GM12873 (cell line): ENCODE data around the gene GRIK5.

Experiments used
- TF ChIP-seq, protein P1 (sequence below): IDR thresholded peaks from 2 replicates; pipeline ENCODE4 v1.5.1; 2012; ENCODE audit warnings: low read depth, mild to moderate bottlenecking, moderate library complexity, low read length, control low read depth; ENCODE audit not compliant: insufficient read depth; ENCODE audit errors: missing control alignments

GRIK5 gene

DNA sequence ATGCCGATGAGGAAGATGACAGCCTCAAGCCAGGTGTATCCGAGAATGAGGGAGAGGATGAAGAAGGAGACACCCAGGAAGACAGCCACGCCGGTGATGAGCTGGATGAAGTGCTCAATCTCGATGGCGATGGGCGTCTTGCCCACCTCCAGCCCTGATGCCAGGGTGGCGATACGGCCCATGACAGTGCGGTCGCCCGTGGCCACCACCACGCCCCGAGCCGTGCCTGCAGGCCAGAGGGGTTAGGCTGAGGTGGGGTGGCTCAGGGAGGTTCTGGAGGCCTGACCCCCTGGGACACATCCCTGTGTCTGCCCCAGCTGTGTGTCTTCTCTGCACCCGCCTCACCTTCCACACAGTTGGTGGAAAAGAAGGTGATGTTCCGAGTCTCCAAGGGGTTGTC is 85.0 kb downstream of the GRIK5 start:
- TF ChIP-seq, protein P1, sequence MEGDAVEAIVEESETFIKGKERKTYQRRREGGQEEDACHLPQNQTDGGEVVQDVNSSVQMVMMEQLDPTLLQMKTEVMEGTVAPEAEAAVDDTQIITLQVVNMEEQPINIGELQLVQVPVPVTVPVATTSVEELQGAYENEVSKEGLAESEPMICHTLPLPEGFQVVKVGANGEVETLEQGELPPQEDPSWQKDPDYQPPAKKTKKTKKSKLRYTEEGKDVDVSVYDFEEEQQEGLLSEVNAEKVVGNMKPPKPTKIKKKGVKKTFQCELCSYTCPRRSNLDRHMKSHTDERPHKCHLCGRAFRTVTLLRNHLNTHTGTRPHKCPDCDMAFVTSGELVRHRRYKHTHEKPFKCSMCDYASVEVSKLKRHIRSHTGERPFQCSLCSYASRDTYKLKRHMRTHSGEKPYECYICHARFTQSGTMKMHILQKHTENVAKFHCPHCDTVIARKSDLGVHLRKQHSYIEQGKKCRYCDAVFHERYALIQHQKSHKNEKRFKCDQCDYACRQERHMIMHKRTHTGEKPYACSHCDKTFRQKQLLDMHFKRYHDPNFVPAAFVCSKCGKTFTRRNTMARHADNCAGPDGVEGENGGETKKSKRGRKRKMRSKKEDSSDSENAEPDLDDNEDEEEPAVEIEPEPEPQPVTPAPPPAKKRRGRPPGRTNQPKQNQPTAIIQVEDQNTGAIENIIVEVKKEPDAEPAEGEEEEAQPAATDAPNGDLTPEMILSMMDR = no peak

DNA sequence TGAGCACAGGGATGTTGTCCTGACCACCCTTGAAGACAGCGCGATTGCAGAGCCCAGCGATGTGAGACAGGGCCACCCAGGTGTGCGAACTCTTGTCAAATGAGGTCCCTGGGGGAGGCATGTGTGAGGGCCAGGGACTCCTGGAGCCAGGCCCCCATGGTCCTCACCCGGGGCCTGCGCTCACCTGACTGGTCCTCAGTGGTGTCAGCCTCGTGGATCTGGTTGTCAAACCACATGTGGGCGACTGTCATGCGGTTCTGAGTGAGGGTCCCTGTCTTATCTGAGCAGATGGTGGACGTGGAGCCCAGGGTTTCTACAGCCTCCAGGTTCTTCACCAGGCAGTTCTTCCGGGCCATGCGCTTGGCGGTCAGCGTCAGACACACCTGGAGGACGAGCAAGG is 88.3 kb downstream of the GRIK5 start:
- TF ChIP-seq, protein P1 = no peak

DNA sequence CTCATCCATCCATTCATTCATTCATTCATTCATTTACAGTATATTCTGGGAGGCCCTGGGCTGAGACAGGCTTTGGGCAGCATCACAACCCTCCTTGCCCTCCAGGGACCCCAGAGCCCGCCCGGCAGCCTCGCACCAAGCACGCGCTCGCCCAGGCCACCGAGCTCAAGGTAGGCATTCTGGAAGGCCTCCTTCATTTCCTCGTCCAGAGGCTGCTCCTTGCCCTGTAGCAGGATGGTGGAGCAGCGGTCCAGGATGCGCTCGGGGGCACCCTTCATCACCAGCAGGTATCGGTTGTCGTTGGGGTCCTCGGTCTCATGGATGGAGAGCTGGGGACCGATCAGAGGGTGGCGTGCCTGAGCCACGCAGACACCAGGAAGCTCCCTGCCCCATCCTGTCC is 91.5 kb downstream of the GRIK5 start:
- TF ChIP-seq, protein P1 = no peak

DNA sequence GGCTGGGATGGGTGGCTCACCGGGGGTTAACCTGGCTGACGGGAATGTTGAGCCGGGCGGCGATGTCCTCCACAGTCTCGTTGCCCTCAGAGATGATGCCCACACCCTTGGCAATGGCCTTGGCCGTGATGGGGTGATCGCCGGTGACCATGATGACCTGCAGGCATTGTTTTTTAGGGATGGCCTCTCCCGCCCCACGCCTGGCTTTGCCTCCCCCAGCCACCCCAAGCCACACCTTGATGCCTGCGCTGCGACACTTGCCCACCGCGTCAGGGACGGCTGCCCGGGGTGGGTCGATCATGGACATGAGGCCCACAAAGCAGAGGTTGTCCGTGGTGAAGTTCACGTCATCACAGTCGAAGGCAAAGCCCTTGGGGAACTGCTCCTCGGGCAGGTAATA is 92.1 kb downstream of the GRIK5 start:
- TF ChIP-seq, protein P1 = no peak

DNA sequence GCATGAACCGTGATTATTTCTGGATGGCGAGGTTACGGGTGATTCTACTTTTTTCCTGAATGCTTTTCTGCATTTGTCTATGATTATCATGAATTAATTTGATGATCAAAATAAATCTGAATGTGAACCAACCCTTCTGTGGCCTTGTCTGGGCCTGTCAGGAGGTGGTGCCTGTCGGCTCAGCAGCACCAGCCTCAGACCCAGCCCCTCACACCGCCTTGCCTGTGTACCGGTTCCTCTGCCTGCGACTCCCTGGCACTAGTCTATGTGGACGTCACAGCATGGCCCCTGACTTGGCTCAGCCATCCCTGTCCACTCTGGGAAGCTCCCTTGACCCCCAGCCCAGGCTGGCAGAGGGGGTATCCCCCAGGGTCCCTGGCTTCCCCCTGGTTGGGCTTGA is 95.4 kb downstream of the GRIK5 start:
- TF ChIP-seq, protein P1 = no peak

DNA sequence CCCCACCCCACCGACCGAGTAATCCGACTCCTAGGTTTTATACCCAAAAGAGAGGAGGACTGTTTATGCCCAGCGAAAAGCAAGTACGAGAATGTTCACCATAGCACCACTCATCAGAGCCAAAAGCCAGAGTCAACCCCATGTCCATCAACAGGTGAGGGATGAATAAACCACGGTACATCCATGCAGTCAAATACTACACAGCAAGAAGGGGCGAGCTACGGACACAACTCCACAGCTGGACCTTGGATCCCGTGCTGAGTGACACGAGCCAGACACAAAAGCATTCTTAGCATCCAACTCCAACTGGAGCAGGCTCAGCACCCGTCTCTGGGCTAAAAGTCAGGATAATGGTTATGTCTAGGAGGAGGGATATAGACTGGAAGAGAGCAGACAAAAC is 98.6 kb downstream of the GRIK5 start:
- TF ChIP-seq, protein P1 = no peak

DNA sequence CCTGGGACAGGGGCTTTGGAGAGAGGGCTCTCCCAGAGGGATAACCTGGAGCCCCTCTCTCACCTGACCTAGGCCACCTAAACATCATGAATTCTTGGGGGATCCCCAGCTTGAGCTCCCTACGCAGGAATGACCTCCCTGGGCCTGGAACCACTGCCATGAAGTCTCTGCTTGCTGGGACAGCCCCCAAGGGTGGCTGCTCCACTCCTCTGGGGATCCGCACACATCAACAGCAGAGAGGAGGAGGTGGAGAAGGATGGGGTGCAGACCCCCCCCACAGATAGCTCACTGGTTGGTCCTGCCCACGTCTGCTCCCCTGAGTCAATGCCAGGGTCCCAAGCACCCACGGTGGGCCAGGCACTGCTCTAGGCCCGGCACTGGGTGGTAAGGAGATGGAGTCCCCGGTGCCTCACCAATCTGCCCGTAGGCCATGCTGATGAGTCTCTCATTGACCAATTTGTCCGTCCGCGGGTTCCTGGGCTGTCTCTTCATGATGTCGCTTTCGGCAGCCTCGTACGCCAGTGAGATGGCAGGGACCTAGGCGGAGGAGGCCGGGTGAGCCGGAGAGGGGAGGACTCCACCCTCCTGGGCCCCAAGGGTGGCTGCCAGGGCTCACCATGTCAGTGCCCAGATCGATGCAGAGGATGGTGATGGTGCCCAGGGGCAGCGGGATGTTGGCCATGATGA is 100.1 kb downstream of the GRIK5 start:
- TF ChIP-seq, protein P1 = no peak
